ENCODE results near the gene RNF115.

DNA sequence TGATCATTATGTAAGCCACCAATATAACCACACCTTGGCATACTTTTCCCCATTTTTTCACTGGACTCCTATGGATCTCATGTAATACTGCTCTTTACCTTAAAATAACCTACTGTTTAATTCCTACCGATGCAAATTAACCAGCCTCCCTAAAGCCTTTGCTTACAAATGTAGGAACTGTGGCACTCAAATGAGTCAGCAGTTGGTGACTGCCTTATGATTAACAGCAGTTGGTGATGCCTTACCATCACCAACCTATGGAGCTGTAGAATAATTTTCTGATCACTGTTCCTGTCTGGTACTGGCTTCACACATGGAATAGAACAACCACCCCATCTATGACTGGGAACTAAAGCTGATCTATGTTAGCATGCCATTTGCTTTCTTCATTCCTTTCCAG lies 13.8 kb upstream of the RNF115 start:
- no peak for TF ChIP-seq POLR2A (IDR thresholded peaks at IDR 0.05; ENCODE audit: low read depth, low read length)
- TF ChIP-seq, protein P1, sequence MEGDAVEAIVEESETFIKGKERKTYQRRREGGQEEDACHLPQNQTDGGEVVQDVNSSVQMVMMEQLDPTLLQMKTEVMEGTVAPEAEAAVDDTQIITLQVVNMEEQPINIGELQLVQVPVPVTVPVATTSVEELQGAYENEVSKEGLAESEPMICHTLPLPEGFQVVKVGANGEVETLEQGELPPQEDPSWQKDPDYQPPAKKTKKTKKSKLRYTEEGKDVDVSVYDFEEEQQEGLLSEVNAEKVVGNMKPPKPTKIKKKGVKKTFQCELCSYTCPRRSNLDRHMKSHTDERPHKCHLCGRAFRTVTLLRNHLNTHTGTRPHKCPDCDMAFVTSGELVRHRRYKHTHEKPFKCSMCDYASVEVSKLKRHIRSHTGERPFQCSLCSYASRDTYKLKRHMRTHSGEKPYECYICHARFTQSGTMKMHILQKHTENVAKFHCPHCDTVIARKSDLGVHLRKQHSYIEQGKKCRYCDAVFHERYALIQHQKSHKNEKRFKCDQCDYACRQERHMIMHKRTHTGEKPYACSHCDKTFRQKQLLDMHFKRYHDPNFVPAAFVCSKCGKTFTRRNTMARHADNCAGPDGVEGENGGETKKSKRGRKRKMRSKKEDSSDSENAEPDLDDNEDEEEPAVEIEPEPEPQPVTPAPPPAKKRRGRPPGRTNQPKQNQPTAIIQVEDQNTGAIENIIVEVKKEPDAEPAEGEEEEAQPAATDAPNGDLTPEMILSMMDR (conservative IDR thresholded peaks at IDR 0.05; ENCODE audit: low read depth, low read length) = no peak
- no peak for TF ChIP-seq FOS (IDR thresholded peaks at IDR 0.05; ENCODE audit: low read depth, low read length)
- TF ChIP-seq, protein P2, sequence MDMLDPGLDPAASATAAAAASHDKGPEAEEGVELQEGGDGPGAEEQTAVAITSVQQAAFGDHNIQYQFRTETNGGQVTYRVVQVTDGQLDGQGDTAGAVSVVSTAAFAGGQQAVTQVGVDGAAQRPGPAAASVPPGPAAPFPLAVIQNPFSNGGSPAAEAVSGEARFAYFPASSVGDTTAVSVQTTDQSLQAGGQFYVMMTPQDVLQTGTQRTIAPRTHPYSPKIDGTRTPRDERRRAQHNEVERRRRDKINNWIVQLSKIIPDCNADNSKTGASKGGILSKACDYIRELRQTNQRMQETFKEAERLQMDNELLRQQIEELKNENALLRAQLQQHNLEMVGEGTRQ (IDR thresholded peaks at IDR 0.05; ENCODE audit: low read depth, low read length) = no peak
- no peak for TF ChIP-seq RFX5 (IDR thresholded peaks at IDR 0.05; ENCODE audit: low read depth, low read length)
- TF ChIP-seq SMC3 (IDR thresholded peaks at IDR 0.05; ENCODE audit: low read depth, low read length) = no peak
- TF ChIP-seq MXI1 (IDR thresholded peaks at IDR 0.05; ENCODE audit: borderline replicate concordance, low read depth, low read length) = no peak
- no peak for TF ChIP-seq BHLHE40 (IDR thresholded peaks at IDR 0.05; ENCODE audit: low read depth, low read length)
- no peak for TF ChIP-seq MAZ (IDR thresholded peaks at IDR 0.05; ENCODE audit: borderline replicate concordance, low read depth, low read length)
- no peak for TF ChIP-seq RCOR1 (IDR thresholded peaks at IDR 0.05; ENCODE audit: insufficient replicate concordance, low read length)
- no peak for TF ChIP-seq RAD21 (IDR thresholded peaks at IDR 0.05; ENCODE audit: low read length)
- no peak for TF ChIP-seq CHD1 (IDR thresholded peaks at IDR 0.05; ENCODE audit: low read depth, low read length)
- TF ChIP-seq, protein P3, sequence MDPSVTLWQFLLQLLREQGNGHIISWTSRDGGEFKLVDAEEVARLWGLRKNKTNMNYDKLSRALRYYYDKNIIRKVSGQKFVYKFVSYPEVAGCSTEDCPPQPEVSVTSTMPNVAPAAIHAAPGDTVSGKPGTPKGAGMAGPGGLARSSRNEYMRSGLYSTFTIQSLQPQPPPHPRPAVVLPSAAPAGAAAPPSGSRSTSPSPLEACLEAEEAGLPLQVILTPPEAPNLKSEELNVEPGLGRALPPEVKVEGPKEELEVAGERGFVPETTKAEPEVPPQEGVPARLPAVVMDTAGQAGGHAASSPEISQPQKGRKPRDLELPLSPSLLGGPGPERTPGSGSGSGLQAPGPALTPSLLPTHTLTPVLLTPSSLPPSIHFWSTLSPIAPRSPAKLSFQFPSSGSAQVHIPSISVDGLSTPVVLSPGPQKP (IDR thresholded peaks at IDR 0.05; ENCODE audit: borderline replicate concordance, low read depth, low read length) = no peak

All from IMR-90 (cell line).